GM18517 (cell line): Measurements from ENCODE around the gene DGCR8.

ENCODE experiments used
- ATAC-seq: cut with Tn5 transposase; IDR thresholded peaks from one replicate; pipeline ENCODE4 v1.9.1; 2021; ENCODE audit warnings: mild to moderate bottlenecking, moderate library complexity; ENCODE audit not compliant: unreplicated experiment

Gene DGCR8

DNA sequence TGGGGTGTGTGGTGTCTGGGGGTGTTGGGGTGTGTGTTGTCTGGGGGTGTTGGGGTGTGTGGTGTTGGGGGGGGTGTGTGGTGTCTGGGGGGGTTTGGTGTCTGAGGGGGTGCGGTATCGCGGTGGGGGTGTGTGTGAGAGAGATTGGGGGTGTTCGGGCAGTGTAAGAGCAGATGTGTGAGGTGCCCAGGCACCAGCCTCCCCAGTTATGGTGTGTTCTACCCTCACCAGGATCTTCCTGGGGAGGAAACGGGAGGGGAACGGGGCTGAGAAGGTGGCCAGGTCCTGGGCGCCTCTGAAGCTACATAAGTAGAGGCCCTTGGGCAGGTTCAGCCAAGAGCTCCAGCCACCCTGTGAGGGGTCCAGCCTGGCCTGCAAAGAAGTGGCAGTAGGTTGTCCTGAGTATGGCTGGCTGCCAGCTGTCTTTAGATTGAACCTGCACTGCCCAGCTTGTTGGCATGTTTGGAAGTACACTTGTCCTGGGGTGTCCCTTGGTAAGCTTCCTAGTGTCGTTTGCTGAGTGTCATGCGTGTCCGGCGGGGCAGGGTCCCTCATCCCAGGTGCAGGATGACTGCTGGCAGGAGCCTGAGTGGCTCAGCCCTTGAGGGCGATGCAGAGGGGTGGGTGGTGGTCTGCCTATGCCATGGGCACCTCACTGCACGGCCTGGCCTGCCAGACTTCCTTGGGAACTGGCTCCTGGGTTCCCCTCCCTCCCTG is 43.5 kb downstream of the DGCR8 start:
- ATAC-seq = no peak

GRCh38 chr22:20124083-20124787 is 44.2 kb downstream of the DGCR8 start:
- ATAC-seq = no peak

DNA sequence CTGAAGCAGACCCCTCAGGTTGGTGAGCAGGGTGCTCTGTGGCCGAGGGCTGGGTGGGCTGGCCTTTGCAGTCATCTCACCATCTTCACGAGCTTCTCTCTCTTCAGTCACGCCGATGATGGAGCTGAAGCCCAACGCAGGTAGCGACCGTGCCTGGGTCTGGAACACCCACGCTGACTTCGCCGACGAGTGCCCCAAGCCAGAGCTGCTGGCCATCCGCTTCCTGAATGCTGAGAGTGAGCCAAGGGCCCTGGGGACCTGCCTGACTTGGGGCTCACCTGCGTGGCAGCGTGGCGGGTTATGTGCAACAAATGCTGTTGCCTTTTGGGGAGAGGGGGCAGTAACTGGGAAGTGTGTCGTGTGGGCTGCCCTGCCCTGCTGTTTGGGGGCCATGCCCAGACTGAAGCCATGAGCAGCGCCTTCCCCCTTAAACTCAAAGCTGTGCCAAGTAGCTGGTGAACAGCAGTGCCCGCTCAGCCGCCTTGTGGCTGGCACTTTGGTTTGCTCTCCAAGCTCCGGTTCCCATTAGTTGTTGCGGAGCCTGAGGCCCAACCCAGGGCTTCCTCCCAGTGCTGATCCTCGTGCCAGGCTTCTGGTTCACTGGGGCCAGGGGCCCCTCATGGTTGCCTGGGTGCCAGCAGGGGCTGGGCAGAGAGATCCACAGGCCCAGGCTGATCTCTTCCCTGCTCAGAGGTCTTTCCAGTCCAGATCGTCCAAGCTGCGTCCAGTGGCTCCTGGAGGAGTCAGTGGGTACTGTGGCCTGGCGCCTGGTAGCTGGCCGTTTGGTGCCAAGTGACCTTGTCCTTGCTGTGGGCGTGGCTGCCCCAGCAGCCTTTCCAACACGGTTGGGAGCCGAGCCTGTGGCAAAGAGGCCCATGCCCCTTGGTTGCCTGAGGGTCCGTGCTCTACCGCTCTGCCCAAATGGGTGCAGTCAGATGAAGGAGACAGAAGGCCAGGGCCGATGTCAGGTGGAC is 45.4 kb downstream of the DGCR8 start:
- no peak for ATAC-seq

- ATAC-seq = no peak
Measured at GRCh38 chr22:20126284-20127029, 46.4 kb downstream of the DGCR8 start.

DNA sequence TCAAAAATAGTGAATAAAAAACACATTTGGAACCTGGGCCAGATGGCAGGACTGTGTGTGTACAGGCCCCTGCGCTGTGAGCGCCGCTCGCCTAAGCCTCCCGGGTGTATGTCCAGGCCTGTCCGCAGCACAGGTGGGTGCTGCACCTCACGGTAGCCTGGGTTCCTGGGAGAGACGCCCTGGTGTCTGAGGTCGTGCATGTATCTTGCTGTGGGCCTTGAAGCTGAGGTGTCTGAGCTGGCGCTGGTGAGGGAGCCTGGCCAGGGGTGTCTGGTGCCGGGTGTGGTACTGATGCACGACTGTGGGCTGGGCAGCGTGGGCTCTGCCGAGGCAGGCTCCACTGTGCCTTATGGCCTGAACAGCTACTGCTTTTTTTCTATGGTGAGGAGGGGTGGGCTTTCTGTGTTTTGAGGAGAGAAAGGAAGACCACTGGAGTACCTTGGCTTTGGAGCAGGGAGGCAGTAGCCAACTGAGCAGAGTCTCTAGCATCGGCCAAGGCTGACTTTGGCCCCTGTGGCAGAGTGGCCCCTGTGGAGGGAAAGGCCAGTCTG is 47.4 kb downstream of the DGCR8 start:
- ATAC-seq = no peak

DNA sequence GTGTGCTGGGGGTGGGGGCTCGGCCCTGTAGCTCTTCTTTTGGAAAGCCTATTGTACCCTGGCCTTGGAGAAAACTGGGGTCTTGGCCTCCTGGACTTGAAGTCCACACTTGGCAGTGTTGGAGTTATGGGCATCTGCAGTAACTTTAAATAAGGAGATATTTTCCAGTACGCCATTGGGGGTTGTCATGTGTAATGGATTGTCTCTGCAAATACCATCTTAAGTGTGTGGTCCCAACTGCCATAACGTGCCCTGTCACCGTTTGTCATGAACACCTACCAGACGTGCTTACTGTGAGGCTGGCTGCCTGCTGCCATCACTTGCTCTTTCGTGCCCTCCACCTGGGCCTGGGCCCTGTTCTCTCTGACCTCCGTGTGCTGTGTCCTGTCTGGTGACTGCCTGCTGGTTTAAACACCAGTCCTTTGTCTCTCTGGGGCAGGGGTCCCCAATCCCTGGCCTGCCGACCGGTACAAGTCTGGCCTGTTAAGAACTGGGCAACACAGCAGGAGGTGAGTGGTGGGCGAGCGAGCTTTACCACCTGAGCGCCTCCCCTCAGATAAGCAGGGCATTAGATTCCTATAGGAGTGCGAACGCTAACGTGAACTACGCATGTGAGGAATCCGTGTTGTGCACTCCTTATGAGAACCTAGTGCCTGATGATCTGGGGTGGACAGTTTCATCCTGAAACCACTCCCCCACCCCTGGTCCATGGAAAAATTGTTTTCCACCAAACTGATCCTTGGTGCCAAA is 48.0 kb downstream of the DGCR8 start:
- no peak for ATAC-seq

GRCh38 chr22:20128619-20128901 is 48.5 kb downstream of the DGCR8 start:
- no peak for ATAC-seq

DNA sequence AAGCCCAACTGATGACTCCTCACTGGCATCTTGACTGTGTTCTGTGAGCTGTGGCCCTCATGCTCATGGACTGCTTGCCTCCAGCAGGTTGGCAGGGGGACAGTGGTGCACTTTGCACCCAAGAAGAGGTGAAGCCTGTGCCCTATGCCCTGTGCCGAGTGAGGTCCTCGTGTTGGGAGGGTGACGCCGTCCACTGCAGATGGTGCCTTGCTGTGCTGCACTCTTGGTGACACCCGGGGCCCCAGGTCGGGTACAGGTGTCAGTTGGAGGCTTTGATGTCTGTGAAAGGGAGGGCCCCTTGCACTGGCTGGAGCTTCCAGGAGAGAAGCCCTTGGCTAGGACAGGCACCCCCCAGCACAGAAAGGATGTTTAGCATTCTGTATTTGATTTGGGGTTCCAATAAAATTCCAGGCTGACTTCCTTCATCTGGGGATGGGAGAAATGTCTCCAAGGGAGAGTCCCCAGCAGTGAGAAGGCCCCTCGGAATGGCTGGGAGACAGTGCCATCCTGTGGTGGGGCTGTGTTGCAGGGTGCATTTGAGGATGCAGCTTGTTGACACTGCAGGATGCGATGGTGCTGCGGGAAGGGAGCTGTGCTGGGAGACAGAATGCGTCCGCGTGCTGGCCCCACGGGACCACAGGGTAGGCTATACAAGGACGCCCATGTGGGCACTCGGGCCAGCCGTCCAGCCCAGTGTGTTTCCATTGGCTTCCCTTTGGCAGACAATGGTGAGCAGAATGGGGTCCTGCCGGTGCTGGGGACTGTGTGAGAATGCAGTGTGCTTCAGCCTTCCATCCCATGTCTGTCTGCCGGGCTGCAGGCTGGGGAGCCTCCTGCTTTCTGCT is 49.1 kb downstream of the DGCR8 start:
- no peak for ATAC-seq

DNA sequence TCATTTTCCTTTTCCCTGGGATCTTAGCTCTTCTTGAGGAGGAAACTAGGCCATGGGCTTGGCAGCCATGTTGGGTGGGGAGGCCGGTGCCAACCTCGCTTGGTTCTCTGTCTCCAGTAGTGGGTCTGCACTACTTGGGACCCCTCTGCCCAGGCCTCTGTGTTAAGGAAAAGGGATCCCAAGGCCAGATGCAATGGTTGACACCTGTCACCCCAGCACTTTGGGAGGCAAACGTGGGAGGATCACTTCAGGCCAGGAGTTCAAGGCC is 49.6 kb downstream of the DGCR8 start:
- ATAC-seq = no peak

GRCh38 chr22:20130319-20130718 is 50.3 kb downstream of the DGCR8 start:
- ATAC-seq = no peak

DNA sequence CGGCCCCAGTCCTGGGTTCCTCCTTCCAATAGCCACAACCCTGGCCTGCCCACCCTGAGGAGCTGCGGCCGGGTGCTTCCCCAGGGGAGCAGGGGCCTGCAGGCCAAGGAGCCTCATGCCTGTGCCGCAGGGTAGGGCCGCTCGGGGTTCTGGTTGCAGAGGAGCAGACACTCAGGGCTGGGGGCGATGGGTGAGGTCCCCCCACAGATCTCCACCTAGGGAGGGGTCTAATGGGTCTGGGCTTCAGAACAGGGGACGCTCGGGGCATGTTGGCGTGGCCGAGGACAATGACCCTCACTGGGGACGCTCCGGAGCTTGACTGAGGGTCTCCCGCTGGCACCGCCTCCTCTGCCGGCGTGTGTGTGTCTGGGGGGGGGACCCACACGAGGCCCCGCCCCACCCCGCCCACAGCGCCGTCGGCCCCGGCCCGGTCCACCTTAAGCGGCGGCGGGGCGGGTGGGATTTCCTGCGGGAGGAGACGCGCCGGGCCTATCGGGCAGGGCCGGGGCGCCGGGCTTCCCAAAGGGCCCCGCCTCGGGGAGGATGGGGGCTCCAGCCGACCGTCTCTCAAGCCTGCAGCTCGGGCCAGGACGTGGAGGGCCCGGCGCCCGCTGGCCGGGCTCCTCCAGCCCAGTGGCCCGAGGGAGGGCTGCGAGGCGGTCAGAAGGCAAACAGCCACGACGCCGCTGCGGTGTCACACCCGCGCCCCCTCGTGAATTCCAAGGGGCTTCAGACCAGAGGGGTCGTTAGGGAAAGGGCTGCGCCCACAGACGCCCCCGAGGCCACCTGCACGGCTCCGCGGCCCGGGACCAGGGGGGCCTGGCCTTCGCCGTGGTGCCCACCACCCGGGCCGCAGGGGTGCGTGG is 50.9 kb downstream of the DGCR8 start:
- ATAC-seq = no peak

GRCh38 chr22:20131597-20131858 is 51.5 kb downstream of the DGCR8 start, which contains the start of gene ZDHHC8:
ZDHHC8 (plus strand) TSS chr22:20131804; CDS start chr22:20131948, 144 bp downstream.
- ATAC-seq = no peak

GRCh38 chr22:20131859-20132685 is 52.0 kb downstream of the DGCR8 start:
- ATAC-seq = no peak

- ATAC-seq = no peak
Measured at GRCh38 chr22:20132686-20133246, 52.7 kb downstream of the DGCR8 start.

- no peak for ATAC-seq
Measured at GRCh38 chr22:20133930-20134549, 54.0 kb downstream of the DGCR8 start.

GRCh38 chr22:20135265-20135664 is 55.2 kb downstream of the DGCR8 start:
- no peak for ATAC-seq
